GM18520 (cell line): Measurements from ENCODE around the gene PLXNA4.

Experiments used
- ATAC-seq: cut with Tn5 transposase; IDR thresholded peaks from one replicate; pipeline ENCODE4 v1.9.1; 2021; ENCODE audit not compliant: unreplicated experiment

Gene PLXNA4

DNA sequence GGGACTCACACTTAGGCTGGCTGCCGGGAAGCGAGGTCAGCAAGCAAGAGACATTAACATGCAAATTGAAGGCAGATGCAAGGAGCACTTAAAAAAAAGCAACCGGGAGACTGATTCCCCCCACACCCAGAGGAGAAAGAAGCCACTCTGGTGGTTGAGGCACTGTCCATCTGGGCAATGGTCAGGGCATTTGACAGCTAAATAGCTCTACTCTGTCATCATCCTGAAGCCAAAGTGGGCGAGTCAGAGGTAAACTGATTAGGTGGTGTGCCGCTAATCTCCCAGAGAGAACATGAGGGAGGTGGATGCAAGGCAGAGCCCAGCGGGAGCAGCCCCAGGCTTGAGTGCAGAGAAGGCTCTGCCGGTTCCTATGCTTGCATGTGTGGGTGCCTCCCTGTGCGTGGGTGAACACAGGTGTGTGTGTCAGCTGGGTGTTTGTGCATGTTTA lies 100.6 kb downstream of the PLXNA4 start:
- ATAC-seq, result no peak

DNA sequence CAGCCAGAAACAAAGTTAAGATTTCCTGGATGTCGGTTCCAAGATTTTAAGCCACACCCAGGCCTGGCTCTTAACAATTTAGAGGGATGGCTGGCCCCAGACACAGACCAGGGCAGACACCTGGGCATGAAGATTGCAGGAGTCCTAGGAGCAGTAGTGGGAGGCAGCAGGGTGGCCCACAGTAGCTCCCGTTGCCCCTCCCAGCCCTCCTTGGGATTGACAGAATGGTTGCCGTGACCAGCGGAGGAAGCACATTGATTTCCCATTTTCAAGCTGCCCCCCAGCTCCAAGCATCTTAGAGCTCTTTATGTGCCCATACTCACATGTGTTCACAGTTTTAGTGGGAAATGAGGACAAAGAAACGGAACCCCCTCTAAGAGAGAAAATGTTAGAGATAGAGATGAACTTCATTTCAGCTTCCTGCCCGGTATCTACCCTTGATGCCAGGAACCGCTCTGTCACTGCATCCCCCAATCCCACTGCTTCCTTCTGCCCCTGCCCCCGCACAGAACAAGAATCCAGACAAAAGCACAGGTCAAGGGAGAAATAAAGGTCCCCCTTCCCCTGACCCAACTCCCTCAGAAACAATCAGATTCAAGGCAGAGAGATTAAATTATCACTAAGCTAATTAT lies 101.1 kb downstream of the PLXNA4 start:
- no peak for ATAC-seq

DNA sequence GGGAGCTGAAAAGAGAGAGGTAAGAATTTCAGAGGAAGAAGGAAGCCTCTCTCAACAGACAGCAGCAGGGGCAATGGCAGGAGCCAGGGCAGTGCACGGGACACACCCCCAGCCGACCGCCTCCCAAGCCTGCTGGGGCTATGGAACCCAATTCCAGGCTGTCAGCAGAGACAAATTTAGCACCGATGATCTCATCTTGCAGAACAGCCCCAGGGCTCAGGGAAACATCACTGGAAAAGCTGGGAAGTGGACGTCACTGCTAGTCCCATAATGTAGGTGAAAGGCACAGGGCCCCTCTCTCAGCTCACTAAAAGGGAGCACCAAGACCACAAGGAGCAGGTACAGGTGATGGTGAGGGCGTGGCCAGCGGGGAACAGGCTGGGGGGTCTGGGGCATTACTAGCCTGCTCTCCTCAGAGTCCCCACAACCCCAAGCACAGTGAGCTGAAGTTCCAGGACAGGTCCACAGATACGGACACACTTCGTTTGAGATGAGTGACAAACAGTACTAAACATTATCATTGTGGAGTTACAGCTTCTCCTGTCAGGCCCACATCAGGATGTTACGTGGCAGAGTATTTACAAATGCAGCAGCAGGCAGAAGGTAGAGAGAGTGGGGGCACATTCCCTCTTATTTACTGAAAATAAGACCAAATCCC lies 103.7 kb downstream of the PLXNA4 start:
- no peak for ATAC-seq

DNA sequence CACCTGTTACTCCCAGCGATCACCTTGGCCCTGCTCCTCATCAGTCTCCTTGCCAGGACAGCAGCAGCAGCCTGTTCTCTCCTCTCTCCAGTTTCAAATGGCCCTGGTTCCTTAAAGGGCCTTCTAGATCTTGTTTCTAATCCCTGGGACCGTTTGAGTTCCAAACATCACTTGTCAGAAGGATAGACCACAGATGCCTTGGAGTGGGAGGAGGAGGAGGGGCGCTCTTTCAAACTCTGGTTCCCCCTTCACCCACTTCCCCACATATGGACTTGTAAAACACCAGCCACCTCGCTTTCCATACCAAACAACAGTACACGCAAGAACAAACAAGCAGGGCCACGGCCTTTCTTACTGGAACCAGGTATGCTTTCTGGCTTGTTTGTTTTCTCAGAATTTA lies 104.8 kb downstream of the PLXNA4 start:
- ATAC-seq, result no peak

DNA sequence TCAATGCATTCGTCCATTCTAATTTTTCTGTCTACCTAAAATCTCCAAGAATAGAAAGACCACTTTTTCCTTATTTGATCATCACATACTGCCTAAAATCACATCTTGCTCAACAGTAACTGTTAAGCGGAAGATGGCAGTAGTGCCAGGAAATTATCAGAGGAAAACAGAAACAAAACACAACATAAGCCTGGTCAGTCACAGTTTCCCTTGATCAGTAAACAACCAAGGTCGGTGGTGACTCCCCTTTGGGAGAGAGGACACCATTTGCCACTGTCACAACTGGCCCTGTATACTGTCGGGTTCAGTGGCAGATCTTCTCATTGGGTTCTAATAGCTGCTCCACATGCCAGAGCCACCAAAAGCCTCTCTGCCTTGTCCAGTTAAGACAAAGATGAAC lies 106.6 kb downstream of the PLXNA4 start:
- no peak for ATAC-seq

DNA sequence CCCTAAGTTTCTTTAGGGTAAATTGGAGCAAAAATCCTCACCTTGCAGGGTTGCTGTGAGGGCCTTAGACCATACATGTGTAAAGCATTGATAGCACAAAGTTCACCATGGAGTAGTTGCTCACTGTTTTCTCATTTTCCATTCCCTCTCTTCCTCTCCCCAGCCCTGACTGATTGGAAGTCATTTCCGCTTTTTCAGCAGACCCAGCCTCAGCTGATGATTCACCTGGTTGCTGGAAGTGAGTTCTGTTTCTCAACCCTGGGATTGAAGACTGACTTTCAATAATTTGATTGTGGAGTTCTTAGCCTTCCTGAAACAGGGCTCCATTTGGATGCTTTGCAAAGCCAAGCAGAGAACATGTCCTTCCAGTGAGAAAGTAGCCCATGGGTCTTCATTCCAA lies 107.0 kb downstream of the PLXNA4 start:
- no peak for ATAC-seq

DNA sequence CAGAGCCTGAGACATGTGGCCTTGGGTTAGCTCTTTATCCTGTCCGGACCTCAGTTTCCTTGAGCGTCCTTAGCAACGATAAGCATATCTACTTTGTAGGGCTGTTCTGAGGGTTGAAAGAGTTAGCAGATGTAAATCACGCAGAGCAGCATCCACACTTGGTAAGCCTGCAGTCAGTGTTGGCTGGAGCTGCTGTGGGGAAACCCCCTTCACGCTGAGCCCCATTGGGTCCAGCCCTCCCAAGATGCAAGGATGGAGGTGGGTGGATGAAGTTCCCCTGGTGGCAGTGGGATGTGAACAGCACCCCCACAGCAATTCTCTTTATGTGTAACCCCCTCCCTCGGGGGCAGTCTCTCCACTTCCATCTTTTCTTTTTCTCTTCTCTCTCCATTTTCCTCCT lies 109.9 kb downstream of the PLXNA4 start:
- ATAC-seq, result no peak

DNA sequence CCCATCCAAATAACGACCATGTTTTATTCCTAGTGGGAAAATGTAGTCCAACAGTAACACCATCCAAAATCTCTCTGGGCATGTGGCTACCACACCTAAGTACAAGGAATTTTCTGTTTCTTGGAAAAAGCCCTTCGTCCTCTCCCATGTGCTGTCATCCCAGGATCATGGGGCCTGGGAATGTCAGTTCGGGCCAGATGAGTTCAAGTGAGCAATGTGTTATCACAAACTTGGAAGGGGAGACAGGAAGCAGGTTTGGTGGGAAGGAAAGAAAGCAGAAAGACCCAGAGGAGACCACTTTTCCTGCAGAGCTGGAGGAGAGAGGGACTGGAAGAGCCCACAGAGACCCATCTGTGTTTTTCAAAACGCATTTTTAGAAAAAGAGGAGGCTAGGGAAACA lies 110.8 kb downstream of the PLXNA4 start:
- ATAC-seq, result no peak

DNA sequence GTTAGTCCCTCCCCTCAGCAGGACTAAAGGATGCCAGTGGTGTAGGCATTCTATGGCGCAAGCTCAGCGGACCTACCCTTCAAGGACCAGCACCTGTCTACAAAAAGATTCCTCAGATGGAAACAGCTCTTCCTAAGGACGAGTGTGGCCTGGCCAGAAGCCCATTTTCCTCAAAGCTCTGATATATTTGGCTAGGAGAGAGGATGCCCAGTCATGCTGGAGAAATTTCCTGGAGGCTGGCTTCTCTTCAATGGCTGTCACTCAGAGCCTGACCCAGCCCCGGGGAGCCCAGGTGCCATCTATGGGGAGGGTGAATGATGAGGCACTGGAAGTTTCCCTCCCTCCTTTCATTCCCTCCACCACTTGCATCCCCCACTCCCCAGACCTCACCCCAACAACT lies 111.5 kb downstream of the PLXNA4 start:
- no peak for ATAC-seq

DNA sequence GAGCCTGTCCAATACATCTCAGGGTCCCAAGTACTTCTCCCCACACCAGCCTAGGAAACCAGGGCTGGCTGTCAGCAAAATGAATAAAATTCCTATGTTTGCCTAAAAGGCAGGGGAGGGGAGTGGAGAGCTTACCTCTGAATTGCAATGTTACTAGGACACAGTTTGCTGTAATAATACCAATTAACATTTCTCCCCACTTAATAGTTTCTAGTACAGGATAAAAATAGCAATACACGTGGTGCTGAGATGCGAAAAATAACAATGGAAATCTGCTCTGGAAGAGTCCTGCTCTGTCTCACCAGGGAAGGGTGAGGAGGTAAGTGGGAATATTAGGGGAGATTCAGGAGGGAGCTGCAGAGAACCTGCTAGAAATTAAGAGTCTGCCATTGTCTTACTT lies 112.3 kb downstream of the PLXNA4 start:
- no peak for ATAC-seq

DNA sequence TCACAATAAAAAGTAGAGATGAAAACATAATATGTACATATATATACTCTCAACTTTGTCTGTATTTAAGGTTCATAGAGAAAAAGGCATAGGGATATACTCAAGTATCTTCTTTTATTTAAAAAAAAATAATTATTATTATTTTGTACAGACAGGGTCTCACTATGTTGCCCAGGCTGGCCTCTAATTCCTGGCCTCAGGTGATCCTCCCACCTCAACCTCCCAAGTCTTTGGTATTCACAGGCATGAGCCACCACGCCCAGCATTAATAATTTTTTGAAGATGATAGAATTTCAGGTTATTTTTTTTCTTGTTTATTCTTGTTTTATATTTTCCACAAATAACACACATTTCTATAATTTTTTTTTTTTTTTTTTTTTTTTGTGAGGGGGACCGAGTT lies 113.8 kb downstream of the PLXNA4 start:
- ATAC-seq, result no peak

DNA sequence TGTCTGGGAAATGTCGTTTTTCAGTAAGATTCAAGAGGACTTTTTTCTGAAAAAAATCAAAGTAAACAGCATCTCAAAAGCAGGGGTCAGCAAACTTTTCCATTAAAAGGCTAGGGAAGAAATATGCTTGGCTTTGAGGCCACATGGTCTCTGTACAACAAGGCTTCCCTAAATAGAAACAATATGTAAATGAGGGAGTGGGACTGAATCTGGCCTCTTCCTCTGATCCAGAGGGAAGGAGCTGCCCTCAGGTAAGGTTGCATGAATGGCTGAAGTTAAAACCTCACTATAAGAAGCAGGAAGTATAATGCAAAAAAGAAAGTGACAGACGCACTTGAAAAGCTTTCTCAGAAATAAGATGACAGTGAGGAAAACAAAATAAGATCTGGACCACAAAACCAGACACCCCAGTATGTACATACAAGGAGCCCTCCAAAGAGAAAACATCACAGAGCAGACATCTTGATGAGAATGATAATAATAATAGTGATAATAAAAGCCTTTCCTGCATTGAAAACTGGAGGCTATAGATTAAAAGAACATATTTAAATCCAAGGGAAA lies 115.2 kb downstream of the PLXNA4 start:
- ATAC-seq, result no peak

DNA sequence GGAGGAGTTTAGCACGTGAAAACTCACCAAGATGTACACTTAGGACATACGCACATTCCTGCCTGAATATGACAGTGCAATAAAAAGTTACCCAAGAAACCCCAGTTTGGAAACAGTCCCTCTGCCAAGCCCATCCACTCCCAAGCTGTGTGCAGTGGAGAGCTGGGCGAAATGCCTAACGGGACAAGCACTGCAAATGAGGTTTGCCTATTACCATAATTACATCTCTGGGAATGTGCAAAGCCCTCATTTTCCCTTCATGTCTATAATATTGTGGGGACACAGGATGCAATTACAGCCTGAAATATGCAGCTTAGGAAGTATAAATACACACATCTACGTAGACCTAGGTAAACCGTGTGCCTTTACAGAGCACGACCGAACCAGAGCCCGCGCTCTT lies 117.5 kb downstream of the PLXNA4 start:
- no peak for ATAC-seq

DNA sequence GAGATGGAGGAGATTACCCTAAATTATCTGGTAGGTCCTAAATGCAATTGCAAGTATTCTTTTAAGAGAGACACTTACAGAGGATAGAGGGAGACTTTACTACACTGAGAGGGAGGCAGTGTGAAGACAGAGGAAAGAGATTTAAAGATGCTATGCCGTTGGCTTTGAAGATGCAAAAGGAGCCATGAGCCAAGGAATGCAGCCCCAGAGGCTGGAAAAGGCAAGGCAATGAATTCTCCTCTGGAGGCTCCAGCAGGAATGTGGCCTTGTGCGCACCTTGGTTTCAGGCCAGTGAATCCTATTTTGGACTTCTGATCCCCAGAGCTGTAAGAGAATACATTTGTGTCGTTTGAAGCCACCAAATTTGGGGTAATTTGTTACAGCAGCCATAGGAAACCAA lies 118.6 kb downstream of the PLXNA4 start:
- no peak for ATAC-seq

DNA sequence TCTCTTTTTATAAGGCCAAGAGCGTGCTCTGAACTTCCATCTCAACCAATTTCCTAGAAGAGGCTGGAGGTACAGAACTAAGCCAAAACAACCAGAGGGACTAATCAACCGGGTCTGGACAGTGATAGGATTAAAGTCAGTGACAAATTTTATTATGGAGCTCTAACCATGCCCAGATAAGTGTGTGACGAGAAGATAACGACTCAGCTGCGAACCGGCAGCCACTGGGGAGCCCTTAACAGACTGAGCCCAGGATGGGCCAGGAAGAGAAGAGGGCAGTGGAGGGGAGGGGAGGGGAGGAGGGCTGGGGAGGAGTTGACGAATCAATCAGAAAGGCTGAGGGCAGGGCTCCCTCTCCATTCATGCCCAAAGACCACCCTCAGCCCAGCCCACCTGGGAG lies 119.9 kb downstream of the PLXNA4 start:
- ATAC-seq, result no peak

DNA sequence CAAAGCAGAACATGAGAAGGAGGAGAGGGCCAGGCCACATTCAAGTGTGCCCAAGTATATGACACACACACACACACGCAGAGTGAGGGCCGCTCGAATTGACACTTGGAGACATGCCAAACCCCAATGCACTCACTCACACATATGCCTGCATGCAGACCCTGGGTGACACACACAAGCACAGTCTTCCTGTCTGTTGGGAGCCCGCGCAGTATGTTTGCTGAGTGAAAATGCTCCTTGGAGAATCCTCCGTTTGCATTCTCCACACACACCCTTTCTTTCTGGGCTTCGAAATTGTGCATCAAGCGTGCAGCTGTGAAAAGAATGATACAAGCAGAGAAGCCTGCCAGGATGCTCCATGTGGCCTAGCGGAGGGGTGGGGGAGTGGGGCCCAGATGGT lies 120.9 kb downstream of the PLXNA4 start:
- no peak for ATAC-seq

DNA sequence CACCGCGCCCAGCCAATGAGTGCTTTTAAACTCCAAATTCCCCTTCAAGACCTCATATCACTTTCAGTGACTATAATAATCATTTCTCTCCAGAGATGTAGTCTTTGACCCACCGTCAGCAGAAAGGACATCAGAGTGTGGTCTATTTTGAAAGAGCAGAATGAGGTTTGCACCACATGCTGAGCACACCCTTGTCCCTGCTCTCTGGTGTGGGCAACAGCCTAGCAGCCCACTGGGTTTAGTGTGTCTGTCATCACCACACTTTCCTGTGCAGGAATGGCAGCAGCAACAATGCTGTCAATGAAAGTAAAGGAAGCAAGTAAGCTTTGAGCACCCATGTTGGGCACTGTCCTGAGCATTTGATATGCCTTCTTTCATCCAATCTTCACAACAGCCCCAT lies 122.4 kb downstream of the PLXNA4 start:
- no peak for ATAC-seq

DNA sequence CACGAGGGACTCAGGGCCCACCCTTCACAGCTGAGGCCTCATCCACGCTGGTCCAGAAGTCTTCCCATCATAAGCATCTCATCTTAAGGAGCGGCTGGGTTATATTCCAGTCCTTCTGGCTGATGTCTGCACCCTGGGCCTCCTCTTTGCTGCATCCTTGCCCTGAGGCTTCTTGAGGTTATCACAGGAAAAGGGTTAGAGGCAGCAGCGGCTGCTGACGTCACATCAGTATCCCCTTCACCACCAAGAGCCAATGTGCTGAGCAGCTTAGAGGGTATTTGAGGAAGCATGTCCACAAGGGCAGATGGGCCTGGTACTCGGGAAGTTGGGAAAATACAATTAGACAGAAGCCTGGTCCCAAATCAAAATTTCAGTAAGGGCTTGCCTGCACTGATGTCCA lies 125.1 kb downstream of the PLXNA4 start:
- ATAC-seq, result no peak

DNA sequence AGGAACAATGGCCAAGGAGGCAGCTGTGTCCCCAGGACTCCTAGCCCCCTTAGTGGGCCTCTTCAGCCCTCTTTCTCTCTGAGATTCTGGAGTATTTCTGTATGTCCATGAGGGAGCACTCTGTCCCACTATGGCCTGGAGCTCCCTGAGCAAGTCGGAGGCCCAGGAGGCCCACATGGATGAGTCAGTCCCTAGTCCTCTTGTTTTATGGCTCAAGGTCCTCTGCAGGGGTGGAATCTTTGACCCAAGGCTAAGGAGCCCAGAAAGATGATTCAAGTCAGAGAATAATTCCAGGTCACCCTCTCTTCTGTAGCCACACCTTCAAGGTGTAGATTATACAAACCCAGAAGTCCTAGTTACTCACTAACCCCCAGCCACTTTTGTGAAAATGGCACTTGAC lies 125.6 kb downstream of the PLXNA4 start:
- ATAC-seq, result no peak

DNA sequence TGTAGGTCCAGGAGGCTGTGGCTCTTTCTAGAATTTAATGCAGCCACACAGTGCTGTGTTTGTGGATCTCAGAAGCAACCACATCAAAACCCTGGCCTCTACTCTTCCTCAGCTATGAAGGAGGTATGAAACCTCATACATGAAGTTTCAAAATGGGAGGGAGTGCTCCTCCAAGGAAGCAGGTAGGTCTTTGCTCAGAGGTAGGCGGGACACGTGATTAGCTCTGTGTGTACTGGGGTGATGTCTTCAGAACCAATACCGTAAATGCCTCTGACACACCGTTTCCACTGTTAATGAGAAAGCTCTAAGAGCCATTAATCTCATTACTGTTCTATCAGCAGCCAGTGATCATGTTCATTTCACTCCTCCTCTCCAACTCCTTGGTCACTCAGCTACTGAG lies 126.1 kb downstream of the PLXNA4 start:
- ATAC-seq, result no peak

DNA sequence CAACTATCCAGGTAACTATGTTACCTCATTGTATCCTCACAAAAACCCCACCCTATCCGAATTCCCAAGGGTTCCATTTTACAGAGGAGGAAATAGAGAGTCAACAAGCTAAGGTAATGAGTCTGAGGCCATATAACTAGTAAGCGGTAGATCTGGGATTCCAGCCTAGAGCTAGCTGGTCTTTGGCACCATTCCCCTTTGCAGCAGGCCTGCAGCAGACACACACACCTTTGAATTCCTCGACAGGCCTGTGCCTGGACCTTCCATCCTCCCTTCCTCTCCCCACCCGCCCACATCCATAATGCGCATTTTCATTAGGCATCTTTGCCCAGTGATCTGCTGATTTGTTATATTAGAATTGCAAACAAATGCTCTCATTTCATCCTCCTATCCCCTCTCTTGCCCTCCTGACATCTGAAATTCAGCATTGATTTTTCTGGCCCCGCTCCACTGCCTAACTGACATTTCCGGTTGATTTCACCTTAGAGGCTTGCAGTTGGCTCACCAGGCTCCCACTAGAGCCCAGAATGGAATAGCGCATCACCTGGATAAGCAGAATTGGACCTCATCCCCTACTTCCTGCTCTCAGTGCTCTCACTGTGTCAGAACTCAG lies 129.5 kb downstream of the PLXNA4 start:
- ATAC-seq, result no peak

DNA sequence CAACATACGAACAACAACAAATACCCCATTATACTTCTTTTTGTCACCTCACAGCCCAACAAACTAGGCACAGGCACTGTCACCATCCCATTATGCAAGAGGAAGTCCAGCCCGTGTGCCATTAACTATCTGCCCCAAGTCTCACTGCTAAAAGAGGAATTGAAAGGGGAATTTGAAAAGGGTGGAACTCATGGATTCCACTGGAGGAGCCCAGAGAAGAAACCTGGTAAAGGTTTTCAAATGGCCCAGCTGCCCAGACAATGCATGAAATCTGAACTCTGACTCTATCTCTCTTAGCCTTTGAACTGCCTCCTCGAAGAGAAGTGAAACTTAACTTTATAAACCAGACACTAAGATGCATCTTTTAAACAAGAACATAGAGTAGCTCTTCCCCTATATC lies 130.0 kb downstream of the PLXNA4 start:
- ATAC-seq, result no peak
